NCI-H1694 treated with DMSO at 0.1 percent for 48 hours (cell line): ENCODE results near the gene UMODL1.
"Not testable (repeated sequence)": the region's sequence is repeated elsewhere in the genome, so short reads cannot be mapped to it uniquely, and the experiment has no call there.

Source experiments
- DNase-seq: peaks from one replicate; lab custom pipeline; 2025; lab: John Stamatoyannopoulos, UW

Gene UMODL1

GRCh38 chr21:42113926-42114409, 42.9 kb downstream of the UMODL1 start:
- DNase-seq = peak; percentile 10

DNA sequence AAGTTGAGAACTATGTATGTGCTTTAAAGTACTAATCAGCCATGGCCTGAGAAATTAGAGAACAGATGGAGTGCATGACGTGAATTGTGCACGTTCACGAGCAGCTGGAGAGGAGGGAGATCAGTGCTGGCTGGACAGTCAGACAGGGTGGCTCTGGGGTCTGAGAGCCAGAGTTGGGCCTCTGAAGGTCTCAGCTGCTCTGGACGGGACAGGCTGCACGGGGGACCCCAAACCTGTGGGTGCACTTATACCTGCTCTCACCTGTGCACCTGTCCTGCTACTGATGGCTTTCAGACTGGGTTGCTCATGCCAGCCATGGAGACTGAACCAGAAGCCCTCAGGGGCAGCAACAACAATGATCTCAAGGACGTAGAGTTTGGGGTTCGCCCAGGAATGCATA, 43.5 kb downstream of the UMODL1 start:
- no peak for DNase-seq

- DNase-seq = no peak
Observed at GRCh38 chr21:42115136-42115683, 44.1 kb downstream of the UMODL1 start.

DNA sequence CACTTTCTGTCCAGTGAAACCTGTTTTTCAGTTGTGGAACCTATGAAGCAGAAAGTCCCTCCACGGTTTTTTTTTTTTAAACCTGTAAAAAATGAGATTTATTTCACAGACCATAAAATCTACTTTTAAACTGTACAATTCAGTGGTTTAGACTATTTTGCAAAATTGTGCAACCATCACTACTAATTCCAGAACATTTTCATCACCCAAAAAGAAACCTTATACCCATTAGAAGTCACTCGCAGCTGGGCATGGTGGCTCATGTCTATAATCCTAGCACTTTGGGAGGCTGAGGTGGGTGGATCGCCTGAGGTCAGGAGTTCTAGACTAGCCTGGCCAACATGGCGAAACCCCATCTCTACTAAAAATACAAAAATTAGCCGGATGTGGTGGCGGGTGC, 45.4 kb downstream of the UMODL1 start:
- DNase-seq = not testable (repeated sequence)

GRCh38 chr21:42117229-42117966, 46.3 kb downstream of the UMODL1 start:
- peak; percentile 79 for DNase-seq

- DNase-seq = no peak
Observed at GRCh38 chr21:42117967-42118780, 47.1 kb downstream of the UMODL1 start.

GRCh38 chr21:42118901-42119300, 47.8 kb downstream of the UMODL1 start:
- no peak for DNase-seq

DNA sequence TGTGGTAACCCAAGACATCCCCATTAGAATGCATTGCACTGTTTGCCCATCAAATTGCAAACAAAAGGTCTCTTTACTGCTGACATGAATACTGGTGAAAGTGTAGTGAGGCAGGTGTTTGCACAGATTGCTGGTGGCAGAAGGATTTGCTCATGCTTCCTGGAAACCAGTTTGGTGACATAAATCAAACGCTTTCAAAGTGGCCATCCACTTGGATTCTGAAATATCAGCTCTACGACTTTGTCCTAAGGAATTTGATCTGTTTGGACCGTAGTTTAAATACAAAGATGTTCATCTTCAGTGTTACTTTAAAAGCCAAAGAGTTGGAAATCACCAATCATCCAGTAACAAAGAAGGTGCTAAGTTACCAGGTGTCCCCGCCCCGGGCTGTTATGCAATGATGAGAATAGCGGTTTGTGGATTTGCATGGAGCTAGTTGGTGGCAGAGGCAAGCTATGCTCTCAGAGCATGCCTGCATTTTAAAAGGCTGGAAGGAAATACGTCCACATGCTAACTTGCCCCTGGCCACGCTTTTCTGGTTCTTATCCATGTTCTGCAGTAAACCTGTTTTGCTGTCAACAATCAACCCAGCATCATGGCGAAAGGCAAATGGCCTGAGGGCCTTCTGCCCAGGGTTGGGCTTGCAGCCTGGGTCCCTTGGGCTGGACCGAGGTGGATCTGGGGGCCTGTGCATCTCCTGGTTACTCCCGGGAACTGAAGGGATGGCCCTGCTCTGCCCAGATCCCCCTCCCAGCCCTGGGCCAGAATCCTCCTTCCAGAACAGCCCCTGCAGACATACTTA, 49.2 kb downstream of the UMODL1 start:
- peak; percentile 26 for DNase-seq

- DNase-seq = no peak
Observed at GRCh38 chr21:42120903-42121535, 49.9 kb downstream of the UMODL1 start.

DNA sequence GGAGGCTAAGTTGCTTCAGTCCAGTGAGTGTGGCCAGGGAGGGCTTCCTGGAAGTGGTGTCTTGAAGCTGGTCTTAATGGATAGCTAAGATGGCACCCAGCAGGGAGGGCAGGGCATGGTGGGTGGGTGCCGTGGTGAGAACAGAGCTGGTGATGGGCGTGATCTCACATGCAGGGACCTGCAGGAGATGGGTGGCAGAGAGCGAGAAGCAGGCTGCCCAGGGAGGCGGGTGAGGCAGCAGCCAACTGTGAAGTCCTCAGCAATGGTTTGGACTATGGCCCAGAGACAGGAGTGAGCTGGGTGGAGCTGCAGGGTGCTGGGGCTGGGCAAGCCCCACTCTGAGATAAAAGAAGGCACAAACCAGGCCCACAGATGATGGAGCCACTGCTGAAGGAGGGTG, 50.7 kb downstream of the UMODL1 start:
- peak; percentile 60 for DNase-seq

GRCh38 chr21:42122398-42122797, 51.3 kb downstream of the UMODL1 start:
- DNase-seq = no peak

- DNase-seq = no peak
Observed at GRCh38 chr21:42122808-42123207, 51.7 kb downstream of the UMODL1 start.

DNA sequence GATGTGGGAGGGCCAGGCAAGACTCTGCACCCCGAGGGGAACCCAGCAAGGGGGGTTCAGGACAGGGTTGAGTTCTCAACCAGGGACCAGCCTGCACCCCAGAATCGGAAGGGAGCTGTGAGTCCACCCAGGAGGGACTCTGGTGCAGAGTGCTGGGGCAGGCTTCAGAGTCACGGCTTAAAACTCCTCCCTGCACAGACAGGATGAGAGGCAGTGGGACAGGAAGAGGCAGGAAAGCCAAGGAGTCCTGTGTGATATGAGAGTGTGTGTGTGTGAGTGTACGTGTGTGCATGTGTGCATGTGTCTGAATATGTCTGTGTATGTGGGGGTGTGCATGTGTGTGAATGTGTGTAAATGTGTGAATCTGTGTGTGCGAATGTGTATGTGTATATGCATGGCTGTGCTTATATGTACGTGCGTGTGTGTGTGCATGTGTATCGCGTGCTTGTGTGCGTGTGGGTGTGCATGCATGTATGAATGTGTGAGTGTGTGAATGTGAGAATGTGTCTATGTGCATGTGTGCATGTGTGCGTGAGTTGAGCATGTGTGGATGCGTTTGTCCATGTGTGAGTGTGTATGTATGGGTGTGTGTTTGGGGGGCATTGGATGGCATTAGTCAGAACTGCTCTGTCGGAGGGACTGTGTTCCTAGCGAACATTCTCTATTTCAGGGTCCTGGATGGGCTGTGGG, 52.2 kb downstream of the UMODL1 start:
- no peak for DNase-seq

DNA sequence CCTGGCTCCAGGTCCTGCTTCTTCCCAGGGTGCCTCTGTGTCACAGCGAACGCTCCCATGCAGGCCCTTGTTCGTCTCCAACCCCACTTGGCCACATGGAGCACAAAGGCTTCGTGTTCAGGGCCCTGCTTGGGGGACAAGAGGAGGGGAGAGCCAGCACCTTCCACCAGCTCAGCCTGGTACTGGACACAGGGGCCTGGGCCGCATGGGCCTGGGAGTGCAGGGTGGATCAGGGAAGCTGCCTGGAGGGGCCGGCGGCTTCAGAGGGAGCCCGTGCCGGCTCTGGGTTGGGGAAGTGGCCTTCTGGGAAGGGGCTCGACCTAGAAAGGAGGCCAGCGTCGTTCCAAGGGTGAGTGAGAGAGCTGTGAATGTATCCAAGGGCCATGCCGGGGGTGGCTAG, 53.0 kb downstream of the UMODL1 start:
- DNase-seq = no peak

- DNase-seq = no peak
Observed at GRCh38 chr21:42124826-42125570, 53.9 kb downstream of the UMODL1 start.

- DNase-seq = no peak
Observed at GRCh38 chr21:42125571-42126544, 54.7 kb downstream of the UMODL1 start.

- no peak for DNase-seq
Observed at GRCh38 chr21:42127164-42128150, 56.3 kb downstream of the UMODL1 start.
